Measurements from ENCODE around the gene AANAT. TPM values are rescaled to one million over a fixed set of nuclear protein-coding genes. Genes with fewer than 3 reads are reported as not detected.

AANAT gene
- total RNA-seq, 2 donors from 2014 or later: not detected

DNA sequence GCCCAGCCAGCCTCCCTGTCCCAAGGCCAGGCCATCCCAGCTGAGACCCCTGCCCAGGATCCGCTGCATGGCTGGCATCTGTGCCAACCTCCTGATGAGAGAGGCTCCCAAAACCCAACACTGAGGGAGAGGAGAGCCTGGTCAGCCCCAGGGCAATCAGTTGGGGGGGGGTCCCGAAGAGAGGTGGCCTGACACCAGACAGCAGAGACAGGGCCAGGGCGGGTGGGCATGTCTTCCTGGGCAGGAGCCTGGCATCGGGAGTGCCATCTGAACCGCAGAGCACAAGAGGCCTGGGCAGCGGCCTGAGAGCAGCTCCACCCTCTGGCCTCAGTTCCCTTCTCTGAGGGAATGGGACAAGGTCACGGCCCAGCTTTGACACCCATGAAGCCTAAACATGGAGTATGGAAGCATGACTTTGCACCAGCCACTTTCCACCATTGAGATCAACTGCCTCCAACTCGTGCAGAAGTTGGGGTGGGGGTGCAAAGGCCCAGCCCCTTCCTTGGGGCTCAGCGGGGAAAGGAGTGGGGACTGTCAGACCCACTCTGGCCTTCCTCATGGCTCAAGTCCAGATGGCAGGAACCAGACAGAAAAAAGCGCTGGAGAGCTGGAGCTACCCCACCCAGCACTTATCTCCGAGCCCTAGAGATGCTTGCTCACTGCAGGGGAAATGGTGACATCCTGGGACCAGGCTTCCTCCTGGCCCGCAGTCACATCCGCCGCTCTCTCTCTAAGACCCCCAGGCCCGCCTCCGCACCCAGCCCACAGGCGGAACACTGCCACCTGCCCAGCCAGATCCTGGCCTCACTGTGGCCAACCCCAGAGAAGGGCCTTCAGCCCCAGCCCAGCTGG lies 24.1 kb downstream of the AANAT start:
- TF ChIP-seq CTCF (IDR thresholded peaks at IDR 0.05): no peak
- H3K27me3 ChIP-seq (replicated peaks; ENCODE audit: insufficient read depth): no peaks in the 10 kb centered on the region
- DNase-seq (ENCODE audit: low spot score) (no peak), ATAC-seq (ENCODE audit: insufficient number of reproducible peaks, low FRiP score, low read depth) (no peak)
- no peaks in the 10 kb centered on the region for H3K9me3 ChIP-seq
- peak overlapping the region in 1 of 2 donors; percentile 64 for H3K27ac ChIP-seq
- no peak overlapping the region for H3K4me3 ChIP-seq
- H3K4me1 ChIP-seq (ENCODE audit: control insufficient read depth in 1 of 2, low read depth in 2 of 2): peaks cover 3 to 4% of the 10 kb centered on the region in 2 donors
- no peaks in the 10 kb centered on the region for H3K36me3 ChIP-seq

- H3K4me3 ChIP-seq: peak overlapping the region; percentile 40
- DNase-seq (ENCODE audit: low spot score) (no peak), ATAC-seq (ENCODE audit: insufficient number of reproducible peaks, low FRiP score, low read depth) (no peak)
- peaks cover 3 to 4% of the 10 kb centered on the region in 2 donors for H3K4me1 ChIP-seq (ENCODE audit: control insufficient read depth in 1 of 2, low read depth in 2 of 2)
- H3K36me3 ChIP-seq: no peaks in the 10 kb centered on the region
- TF ChIP-seq CTCF (IDR thresholded peaks at IDR 0.05): no peak
- H3K27me3 ChIP-seq (replicated peaks; ENCODE audit: insufficient read depth): no peaks in the 10 kb centered on the region
- peak overlapping the region in 1 of 2 donors; percentile 64 for H3K27ac ChIP-seq
- H3K9me3 ChIP-seq: no peaks in the 10 kb centered on the region
These were observed 25.0 kb downstream of the AANAT start for GRCh38 chr17:76492123-76492988.

DNA sequence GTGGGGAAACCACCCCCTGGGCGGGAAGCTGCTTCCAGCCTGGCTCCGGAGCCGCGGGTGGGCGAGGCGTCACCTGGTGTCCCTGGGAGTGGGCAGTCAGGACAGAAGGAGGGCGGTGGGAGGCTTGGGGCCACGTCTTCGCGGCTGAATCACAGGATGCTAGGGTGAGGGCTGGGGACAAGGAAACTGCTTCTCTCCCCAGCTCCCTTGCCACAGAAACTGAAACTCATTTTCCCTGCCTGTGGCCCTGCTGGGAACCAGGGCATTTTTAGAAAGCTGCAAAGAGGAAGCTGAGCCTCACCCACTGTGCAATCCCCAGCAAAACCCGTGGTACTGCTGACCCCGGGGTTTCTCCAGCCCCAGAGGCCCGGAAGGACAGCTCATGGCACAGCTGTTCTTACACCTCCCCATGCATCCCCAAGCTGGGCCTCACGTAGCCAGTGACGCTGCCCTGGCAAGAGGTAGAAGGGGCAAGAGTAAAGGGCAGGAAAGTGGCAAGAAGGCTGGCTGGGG lies 25.6 kb downstream of the AANAT start:
- Histone ChIP-seq H3K36me3 (no peaks in the 10 kb centered on the region), H3K4me3 (peak overlapping the region; percentile 40), H3K27ac (peak overlapping the region in 1 of 2 donors; percentile 64), H3K27me3 (replicated peaks; ENCODE audit: insufficient read depth) (no peaks in the 10 kb centered on the region), H3K4me1 (ENCODE audit: control insufficient read depth in 1 of 2, low read depth in 2 of 2) (peaks cover 6 to 11% of the 10 kb centered on the region in 2 donors), H3K9me3 (no peaks in the 10 kb centered on the region)
- DNase-seq (ENCODE audit: low spot score): no peak
- no peak for ATAC-seq (ENCODE audit: insufficient number of reproducible peaks, low FRiP score, low read depth)
- TF ChIP-seq CTCF (IDR thresholded peaks at IDR 0.05): no peak

DNA sequence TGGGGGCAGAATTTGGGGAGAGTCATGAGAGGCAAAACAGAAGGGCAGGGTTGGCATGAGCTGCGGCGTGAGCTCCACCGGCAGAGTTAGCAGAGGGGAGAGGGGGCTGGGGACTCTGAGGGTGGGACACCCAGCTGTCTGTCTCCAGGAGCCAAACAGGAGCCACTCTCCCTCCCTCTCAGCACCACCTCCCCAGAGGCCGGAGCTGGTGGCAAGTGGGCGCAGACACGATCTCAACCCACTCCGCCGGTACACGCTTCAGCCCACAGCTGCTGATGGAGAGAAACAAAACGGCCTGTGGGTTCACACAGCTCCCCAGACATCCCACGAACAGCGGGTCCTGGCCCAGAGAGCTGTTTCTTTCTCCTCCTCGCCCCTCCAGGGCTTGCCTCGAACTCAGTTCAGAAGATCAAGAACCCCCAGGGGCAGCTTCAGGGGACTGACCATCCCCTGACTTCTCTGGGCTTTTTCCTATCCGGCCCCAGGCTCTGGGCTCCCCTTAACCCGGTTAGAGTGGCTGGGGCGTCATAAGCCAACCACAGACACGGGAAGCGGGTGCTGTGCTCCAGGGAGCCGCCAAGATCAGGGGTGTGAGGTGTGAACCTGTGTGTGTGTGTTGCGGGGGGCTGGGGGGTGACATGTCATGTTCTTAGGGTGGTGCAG lies 26.2 kb downstream of the AANAT start:
- no peaks in the 10 kb centered on the region for H3K27me3 ChIP-seq (replicated peaks; ENCODE audit: insufficient read depth)
- peaks cover 7 to 17% of the 10 kb centered on the region in 2 donors for H3K4me1 ChIP-seq (ENCODE audit: control insufficient read depth in 1 of 2, low read depth in 2 of 2)
- DNase-seq (ENCODE audit: low spot score): no peak
- H3K9me3 ChIP-seq: no peaks in the 10 kb centered on the region
- peak overlapping the region; percentile 40 for H3K4me3 ChIP-seq
- peak overlapping the region in 1 of 2 donors; percentile 64 for H3K27ac ChIP-seq
- ATAC-seq (ENCODE audit: insufficient number of reproducible peaks, low FRiP score, low read depth): no peak
- no peaks in the 10 kb centered on the region for H3K36me3 ChIP-seq
- TF ChIP-seq CTCF (IDR thresholded peaks at IDR 0.05): no peak
